Right atrium auricular region (tissue), 2 donors: Measurements from ENCODE around the gene STARD13. TPM values are rescaled to one million over a fixed set of nuclear protein-coding genes. Genes with fewer than 3 reads are reported as not detected.

Experiments
- DNase-seq: peaks from one replicate; pipeline ENCODE4 v3.0.0-alpha.2; 2019; ENCODE audit warnings: low spot score
- H3K27ac ChIP-seq, 2 donors: fragments of 200-600 bp; sonication (generic); 1 replicate in 1 of 2; 2 replicates in 1 of 2; pipeline ENCODE4 v1.5.1; 2016 to 2019
- H3K27me3 ChIP-seq, 2 donors: fragments of 200-600 bp; sonication (generic); one replicate each; pipeline versions ENCODE4 v1.5.1 to v1.6.0; 2017 to 2019
- H3K36me3 ChIP-seq: fragments of 200-600 bp; sonication (generic); one replicate; pipeline ENCODE4 v1.5.1; 2016
- H3K4me1 ChIP-seq, 2 donors: fragments of 200-600 bp; sonication (generic); one replicate each; pipeline versions ENCODE4 v1.5.1 to v1.6.0; 2017 to 2019
- H3K4me3 ChIP-seq, 2 donors: fragments of 200-600 bp; sonication (generic); 1 replicate in 1 of 2; 2 replicates in 1 of 2; pipeline ENCODE4 v1.5.1; 2017 to 2019; ENCODE audit warnings: mild to moderate bottlenecking in 1 of 2, moderate library complexity in 1 of 2
- H3K9me3 ChIP-seq, 2 donors: fragments of 200-600 bp; sonication (generic); one replicate each; pipeline ENCODE4 v1.5.1; 2019
- total RNA-seq, 2 donors: library from RNA; depleted of rRNA; stranded (reverse); fragments of >200 nt; gene quantifications; one replicate each; pipeline ENCODE4 v1.1.0, GENCODE V29; 2016
- TF ChIP-seq, protein P1 (sequence below), 2 donors: fragments of 200-600 bp; sonication (generic); IDR thresholded peaks; one replicate each; pipeline ENCODE4 v1.5.1; 2019; ENCODE audit warnings: antibody characterized with exemption in 2 of 2

STARD13 gene
- total RNA-seq, 2 donors from 2014 or later: 21.6 to 23.3 TPM

DNA sequence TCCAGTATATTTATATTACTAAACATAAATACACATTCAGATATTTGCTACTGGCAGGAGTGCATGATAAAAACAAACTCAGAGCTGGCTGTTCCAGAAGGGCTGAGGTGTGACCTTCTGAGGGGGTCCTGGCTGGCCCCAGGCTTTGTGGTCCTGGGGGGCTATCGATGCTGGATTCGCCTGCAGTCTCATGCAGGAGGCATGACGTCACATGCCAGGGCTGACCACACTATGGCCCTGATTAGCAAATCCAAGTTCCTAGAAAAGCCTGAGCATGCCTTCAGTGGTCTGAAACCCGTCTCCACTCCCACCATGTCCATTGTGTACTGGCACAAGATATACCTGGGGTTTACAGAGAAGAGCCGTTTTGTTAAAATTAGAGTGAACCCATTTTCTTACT, 171.4 kb downstream of the STARD13 start:
- H3K36me3 ChIP-seq: peaks cover 83% of the 10 kb centered on the region
- H3K9me3 ChIP-seq: no peaks in the 10 kb centered on the region
- no peaks in the 10 kb centered on the region for H3K27me3 ChIP-seq
- H3K27ac ChIP-seq: no peak overlapping the region
- H3K4me3 ChIP-seq: no peak overlapping the region
- DNase-seq: no peak
- H3K4me1 ChIP-seq: peaks cover 0 to 40% of the 10 kb centered on the region in 2 donors
- TF ChIP-seq, protein P1, sequence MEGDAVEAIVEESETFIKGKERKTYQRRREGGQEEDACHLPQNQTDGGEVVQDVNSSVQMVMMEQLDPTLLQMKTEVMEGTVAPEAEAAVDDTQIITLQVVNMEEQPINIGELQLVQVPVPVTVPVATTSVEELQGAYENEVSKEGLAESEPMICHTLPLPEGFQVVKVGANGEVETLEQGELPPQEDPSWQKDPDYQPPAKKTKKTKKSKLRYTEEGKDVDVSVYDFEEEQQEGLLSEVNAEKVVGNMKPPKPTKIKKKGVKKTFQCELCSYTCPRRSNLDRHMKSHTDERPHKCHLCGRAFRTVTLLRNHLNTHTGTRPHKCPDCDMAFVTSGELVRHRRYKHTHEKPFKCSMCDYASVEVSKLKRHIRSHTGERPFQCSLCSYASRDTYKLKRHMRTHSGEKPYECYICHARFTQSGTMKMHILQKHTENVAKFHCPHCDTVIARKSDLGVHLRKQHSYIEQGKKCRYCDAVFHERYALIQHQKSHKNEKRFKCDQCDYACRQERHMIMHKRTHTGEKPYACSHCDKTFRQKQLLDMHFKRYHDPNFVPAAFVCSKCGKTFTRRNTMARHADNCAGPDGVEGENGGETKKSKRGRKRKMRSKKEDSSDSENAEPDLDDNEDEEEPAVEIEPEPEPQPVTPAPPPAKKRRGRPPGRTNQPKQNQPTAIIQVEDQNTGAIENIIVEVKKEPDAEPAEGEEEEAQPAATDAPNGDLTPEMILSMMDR (IDR thresholded peaks at IDR 0.05): no peak

DNA sequence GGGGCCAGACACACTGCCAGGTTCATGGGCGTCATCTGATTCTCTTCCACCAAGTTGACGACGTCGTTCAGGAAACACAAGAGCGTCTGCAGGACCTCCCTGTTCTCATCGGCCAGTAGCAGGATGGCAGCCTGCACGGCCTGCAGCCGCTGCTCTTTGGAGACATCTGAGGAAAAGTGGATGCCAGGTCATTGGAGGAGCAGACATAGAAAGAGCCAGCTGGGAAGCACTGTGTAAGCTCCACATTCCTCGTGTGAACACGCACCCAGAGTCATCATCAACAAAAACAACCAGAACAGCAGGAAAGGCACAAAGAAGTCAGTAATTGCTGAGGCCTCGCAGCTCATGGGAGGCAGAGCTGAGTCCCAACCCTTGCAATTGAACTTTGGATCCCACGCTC, 172.8 kb downstream of the STARD13 start:
- H3K27me3 ChIP-seq: no peaks in the 10 kb centered on the region
- no peak overlapping the region for H3K4me3 ChIP-seq
- no peak for DNase-seq
- TF ChIP-seq, protein P1 (IDR thresholded peaks at IDR 0.05): no peak
- peaks cover 73% of the 10 kb centered on the region for H3K36me3 ChIP-seq
- H3K27ac ChIP-seq: peak overlapping the region in 1 of 2 donors; percentile 57
- H3K4me1 ChIP-seq: peaks cover 0 to 49% of the 10 kb centered on the region in 2 donors
- H3K9me3 ChIP-seq: no peaks in the 10 kb centered on the region

DNA sequence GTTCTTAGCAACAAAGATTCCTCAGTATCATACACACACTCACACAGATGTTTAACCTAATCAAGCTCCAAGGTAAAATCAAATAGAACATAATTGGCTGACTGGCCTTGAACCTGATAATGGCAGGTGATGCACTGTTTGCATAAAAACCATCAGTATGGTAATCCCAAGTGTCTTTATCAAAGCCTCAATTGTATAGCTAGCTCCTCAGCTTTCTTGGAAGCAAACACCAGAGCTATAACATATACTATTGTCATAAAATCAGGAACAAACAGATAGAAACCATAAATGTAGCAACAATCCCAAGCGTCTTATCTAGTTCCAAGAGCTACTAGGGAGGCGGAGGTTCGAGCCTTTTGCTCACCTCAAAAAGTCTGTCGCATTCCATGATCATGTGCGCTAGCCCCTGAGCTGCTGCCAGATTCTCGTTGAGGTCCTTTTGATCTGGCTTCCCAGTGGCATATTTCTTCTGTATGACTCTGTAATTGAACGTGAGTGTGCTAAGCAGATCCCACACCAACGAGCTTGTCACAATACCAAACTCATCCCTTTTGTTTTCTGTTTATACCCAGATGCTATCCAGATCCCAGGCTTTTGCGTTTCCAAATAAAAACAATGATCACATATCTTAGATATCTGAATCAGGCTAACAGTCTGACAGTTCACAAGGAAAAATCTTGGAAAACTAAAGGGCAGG, 174.0 kb downstream of the STARD13 start:
- no peak overlapping the region for H3K4me3 ChIP-seq
- H3K36me3 ChIP-seq: peaks cover 72% of the 10 kb centered on the region
- peak overlapping the region; percentile 48 to 57 for H3K27ac ChIP-seq
- peaks cover 0 to 49% of the 10 kb centered on the region in 2 donors for H3K4me1 ChIP-seq
- H3K9me3 ChIP-seq: no peaks in the 10 kb centered on the region
- H3K27me3 ChIP-seq: no peaks in the 10 kb centered on the region
- DNase-seq: no peak
- TF ChIP-seq, protein P1 (IDR thresholded peaks at IDR 0.05): no peak

DNA sequence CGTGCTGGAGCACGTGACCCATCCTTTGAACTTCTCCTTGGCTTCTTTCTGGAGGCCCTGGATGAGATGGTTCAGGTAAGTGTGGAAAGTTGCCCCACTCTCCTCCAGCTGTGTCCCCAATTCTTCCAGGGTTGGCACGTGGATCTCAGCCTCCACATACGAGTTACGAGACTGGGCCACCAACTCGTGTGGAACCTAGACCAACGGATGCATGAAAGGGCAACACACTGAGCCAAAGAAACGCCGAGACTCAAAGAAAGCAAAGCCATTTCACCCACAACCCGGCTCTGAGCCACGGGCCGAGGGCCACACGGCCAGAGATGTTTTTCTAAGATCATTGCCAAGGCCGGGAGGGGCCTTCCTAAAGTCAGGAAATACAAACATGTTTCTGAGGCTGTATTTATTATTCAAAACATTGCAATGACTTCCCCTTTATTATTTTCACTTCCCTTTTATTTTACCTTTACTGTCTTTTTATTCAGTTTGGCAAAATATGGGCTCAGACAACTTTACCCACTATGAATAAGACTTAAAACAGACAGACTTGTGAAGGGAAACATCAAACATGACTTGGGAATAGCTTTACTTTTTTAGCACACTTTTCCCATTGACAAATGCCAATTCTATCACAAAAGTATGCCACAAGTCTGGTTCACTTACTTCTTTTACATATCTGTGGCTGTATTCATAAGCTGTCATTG, 174.7 kb downstream of the STARD13 start:
- peak; percentile 79 for DNase-seq

GRCh38 chr13:33110386-33110712, 175.2 kb downstream of the STARD13 start:
- H3K36me3 ChIP-seq: peaks cover 72% of the 10 kb centered on the region
- TF ChIP-seq, protein P1 (IDR thresholded peaks at IDR 0.05): no peak
- DNase-seq: no peak
- H3K4me1 ChIP-seq: peaks cover 0 to 49% of the 10 kb centered on the region in 2 donors
- H3K27me3 ChIP-seq: no peaks in the 10 kb centered on the region
- peak overlapping the region; percentile 48 to 57 for H3K27ac ChIP-seq
- no peak overlapping the region for H3K4me3 ChIP-seq
- H3K9me3 ChIP-seq: no peaks in the 10 kb centered on the region

More for the DNA sequence above, 174.7 kb downstream of the STARD13 start:
- no peaks in the 10 kb centered on the region for H3K9me3 ChIP-seq
- peaks cover 72% of the 10 kb centered on the region for H3K36me3 ChIP-seq
- H3K27me3 ChIP-seq: no peaks in the 10 kb centered on the region
- peaks cover 0 to 49% of the 10 kb centered on the region in 2 donors for H3K4me1 ChIP-seq
- TF ChIP-seq, protein P1 (IDR thresholded peaks at IDR 0.05): no peak
- H3K27ac ChIP-seq: peak overlapping the region; percentile 48 to 57
- H3K4me3 ChIP-seq: no peak overlapping the region
